T47D (cell line): Measurements from ENCODE around the gene RNF10.
A peak's percentile ranks its signal among the peaks of the same experiment; 100 is the strongest.

Experiments
- DNase-seq, 2 experiments: peaks; one replicate each; pipeline versions ENCODE4 v3.0.0 to v3.0.0-alpha.2; 2011 to 2012; ENCODE audit warnings: low read depth in 1 of 2, low spot score in 1 of 2
- JUND ChIP-seq: IDR thresholded peaks from 2 replicates; pipeline ENCODE4 v1.6.1; 2012; ENCODE audit warnings: low read depth
- in situ Hi-C: cut with HindIII; loops from 2 replicates; pipeline ENCODE4 v1.10.0; 2016; ENCODE audit warnings: low sequenced_read_pairs, low pct_unique_long_range_greater_than_20kb

The RNF10 gene

GRCh38 chr12:120534703-120535655, 823 bp downstream of the RNF10 start:
- peak; percentile 43 to 47 for DNase-seq
- no peak for TF ChIP-seq JUND
- in situ Hi-C loops = no loop called here

- in situ Hi-C loops = no loop called here
- DNase-seq = peak; percentile 61 to 62
- TF ChIP-seq JUND = no peak
Observed at GRCh38 chr12:120536064-120536791, 2.1 kb downstream of the RNF10 start.

GRCh38 chr12:120537856-120538220, 3.7 kb downstream of the RNF10 start:
- no peak for TF ChIP-seq JUND
- no peak for DNase-seq
- in situ Hi-C loops = no loop called here

DNA sequence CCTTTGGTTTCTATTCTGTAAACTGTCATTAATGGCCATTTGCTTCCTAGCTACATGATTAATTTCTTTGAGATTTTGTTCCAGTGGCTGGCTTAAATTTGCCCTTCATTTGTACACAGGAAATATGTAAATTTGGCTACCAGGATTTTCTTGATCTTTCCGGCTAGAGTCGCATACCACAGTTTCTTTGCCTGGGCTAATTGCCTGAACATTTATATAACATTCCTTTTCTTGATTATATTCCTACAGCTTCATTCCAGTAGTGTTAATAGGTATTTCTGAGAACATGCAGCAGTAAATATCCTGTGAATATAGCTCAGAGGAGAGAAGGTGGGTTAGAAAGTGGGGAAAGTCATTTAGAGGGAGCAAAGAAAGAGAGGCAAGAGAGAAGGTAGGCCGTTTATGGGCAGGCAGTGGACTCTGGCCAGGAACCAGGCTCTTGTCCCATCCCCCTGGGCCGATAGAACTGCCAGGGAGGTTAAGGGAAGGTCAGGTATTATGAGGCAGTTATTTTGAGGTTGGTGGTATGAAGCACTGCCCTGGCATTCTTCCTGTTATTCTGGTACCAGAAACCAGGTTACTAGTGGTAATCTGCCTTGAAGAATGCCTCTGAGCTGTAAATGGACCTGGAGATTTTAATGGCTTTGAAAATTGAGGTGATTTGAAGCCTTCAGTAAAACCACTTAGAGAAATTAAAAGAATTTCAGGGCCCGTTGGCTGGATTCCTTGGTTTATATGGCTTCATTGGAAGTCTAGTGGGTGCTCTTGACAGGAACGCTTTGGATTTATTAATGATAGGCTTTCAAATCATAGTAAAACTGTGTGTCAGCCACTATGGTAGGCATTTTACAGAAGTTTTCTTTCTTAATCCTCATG, 4.4 kb downstream of the RNF10 start:
- in situ Hi-C loops = no loop called here
- DNase-seq = peak in 1 of 2 experiments; percentile 65
- no peak for TF ChIP-seq JUND

DNA sequence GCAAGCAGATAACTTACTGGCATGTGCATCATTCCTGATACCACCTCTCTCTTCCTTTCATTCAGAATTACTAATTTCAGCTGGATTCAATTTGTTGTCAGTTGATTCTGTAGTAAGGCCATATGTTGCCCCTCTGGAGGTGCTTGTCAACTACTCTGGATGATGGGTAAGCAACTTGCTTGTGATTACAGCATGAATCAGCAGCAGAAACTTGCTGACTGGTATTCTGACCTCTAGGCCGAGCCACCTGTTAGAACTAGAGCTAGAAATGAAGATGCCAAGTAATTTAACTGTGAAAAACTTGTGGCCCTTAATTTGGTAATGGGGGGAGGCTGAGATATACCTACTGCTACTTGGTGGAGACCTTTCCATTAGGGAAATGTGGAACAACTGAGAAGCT, 5.1 kb downstream of the RNF10 start:
- TF ChIP-seq JUND = no peak
- DNase-seq = no peak
- in situ Hi-C loops = no loop called here

DNA sequence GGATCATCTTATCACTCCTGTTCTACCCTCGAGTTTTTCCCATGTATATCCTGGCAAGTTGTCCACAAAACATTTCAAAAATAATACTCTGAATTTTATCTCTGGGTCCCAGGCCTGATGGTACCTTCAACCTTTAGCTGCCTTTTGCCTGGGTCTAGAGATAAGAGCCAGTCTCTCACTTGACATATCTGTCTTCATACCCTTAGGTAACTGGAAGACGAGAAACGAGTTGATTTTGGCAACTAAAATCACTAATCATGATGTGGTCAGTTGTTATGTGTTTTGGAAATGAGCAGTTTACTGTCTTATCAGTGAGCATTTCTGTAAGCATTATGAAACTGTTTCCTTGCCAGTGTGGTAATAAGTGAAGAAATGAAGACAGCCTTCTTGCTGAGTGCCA, 6.3 kb downstream of the RNF10 start:
- DNase-seq = no peak
- TF ChIP-seq JUND = no peak
- in situ Hi-C loops = no loop called here

DNA sequence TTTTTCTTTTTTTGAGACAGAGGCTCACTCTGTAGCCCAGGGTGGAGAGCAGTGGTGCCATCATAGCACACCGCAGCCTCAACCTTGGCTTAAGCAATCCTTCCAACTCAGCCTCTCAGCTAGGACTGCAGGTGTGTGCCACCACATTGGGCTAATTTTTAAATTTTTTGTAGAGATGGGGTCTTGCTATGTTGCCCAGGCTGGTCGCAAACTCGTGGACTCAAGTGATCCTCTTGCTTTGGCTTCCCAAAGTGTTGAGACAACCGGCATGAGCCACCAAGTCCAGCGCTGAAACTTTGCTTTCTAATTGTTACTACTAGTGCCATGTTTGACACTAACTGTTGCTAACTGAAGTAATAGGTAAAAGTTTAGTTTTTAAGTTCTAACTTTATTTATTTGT, 8.0 kb downstream of the RNF10 start:
- in situ Hi-C loops = no loop called here
- DNase-seq = no peak
- TF ChIP-seq JUND = no peak

DNA sequence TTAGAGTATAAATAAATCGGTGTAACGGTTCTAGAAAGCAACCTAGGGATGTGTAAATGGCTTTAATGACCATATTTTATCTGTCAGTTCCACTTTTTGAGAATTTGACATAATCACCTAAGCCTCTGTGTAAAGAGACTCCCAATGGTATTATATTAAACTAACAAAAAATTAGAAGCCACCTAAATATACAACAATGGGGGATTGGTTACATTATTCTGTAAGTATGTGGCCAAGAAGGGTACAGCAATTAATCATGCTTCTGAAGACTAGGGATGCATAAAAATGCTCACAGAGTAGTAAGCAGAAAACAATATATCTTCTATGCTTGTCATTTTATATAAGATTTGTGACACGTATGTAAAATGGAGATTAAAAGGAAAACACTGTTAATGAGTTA, 10.5 kb downstream of the RNF10 start:
- in situ Hi-C loops = no loop called here
- DNase-seq = no peak
- no peak for TF ChIP-seq JUND

- TF ChIP-seq JUND = no peak
- in situ Hi-C loops = no loop called here
- DNase-seq = no peak
Observed at GRCh38 chr12:120546050-120546386, 11.9 kb downstream of the RNF10 start.

- DNase-seq = no peak
- in situ Hi-C loops = no loop called here
- no peak for TF ChIP-seq JUND
Observed at GRCh38 chr12:120554678-120555077, 20.5 kb downstream of the RNF10 start.

GRCh38 chr12:120557589-120557988, 23.4 kb downstream of the RNF10 start:
- in situ Hi-C loops = no loop called here
- DNase-seq = no peak
- no peak for TF ChIP-seq JUND

GRCh38 chr12:120562906-120563305, 28.8 kb downstream of the RNF10 start:
- no peak for DNase-seq
- in situ Hi-C loops = no loop called here
- TF ChIP-seq JUND = no peak
